ENCODE data around the gene CLPTM1L.
A peak's percentile ranks its signal among the peaks of the same experiment; 100 is the strongest.

The CLPTM1L gene

GRCh38 chr5:1315709-1316587 is 29.0 kb downstream of the CLPTM1L start:
- TF ChIP-seq CTCF (IDR thresholded peaks at IDR 0.05; ENCODE audit: low read length, missing control alignments), result no peak
- no peak overlapping the region for H3K4me3 ChIP-seq (replicated peaks; ENCODE audit: low read depth, low read length)
- peak; percentile 3 for DNase-seq (ENCODE audit: low read depth)

- DNase-seq (ENCODE audit: low read depth), result no peak
- TF ChIP-seq CTCF (IDR thresholded peaks at IDR 0.05; ENCODE audit: low read length, missing control alignments), result no peak
- H3K4me3 ChIP-seq (replicated peaks; ENCODE audit: low read depth, low read length), result no peak overlapping the region
These were observed 29.7 kb downstream of the CLPTM1L start for GRCh38 chr5:1315018-1315708.

- no peak overlapping the region for H3K4me3 ChIP-seq (replicated peaks; ENCODE audit: low read depth, low read length)
- no peak for DNase-seq (ENCODE audit: low read depth)
These were observed 30.3 kb downstream of the CLPTM1L start for GRCh38 chr5:1314564-1314982.

GRCh38 chr5:1312993-1313833 is 31.7 kb downstream of the CLPTM1L start:
- no peak for DNase-seq (ENCODE audit: low read depth)
- TF ChIP-seq CTCF (IDR thresholded peaks at IDR 0.05; ENCODE audit: low read length, missing control alignments), result no peak
- H3K4me3 ChIP-seq (replicated peaks; ENCODE audit: low read depth, low read length), result no peak overlapping the region

More at GRCh38 chr5:1314564-1314982, 30.3 kb downstream of the CLPTM1L start:
- no peak for TF ChIP-seq CTCF (IDR thresholded peaks at IDR 0.05; ENCODE audit: low read length, missing control alignments)

- no peak overlapping the region for H3K4me3 ChIP-seq (replicated peaks; ENCODE audit: low read depth, low read length)
- DNase-seq (ENCODE audit: low read depth), result no peak
- no peak for TF ChIP-seq CTCF (IDR thresholded peaks at IDR 0.05; ENCODE audit: low read length, missing control alignments)
These were observed 32.7 kb downstream of the CLPTM1L start for GRCh38 chr5:1312206-1312605.

- no peak for TF ChIP-seq CTCF (IDR thresholded peaks at IDR 0.05; ENCODE audit: low read length, missing control alignments)
- H3K4me3 ChIP-seq (replicated peaks; ENCODE audit: low read depth, low read length), result no peak overlapping the region
- no peak for DNase-seq (ENCODE audit: low read depth)
These were observed 33.4 kb downstream of the CLPTM1L start for GRCh38 chr5:1311439-1312055.
